ENCODE data around the gene DOK3. TPM values are rescaled to one million over a fixed set of nuclear protein-coding genes. Genes with fewer than 3 reads are reported as not detected.

The DOK3 gene
- polyA plus RNA-seq, 1 donor from 2014 or later, result 5.5 TPM

- no peaks in the 10 kb centered on the region for H3K9me2 ChIP-seq (ENCODE audit: insufficient read depth, low read length)
- H3K9me3 ChIP-seq (ENCODE audit: low read length), result no peaks in the 10 kb centered on the region
- no peaks in the 10 kb centered on the region for H3F3A ChIP-seq (ENCODE audit: insufficient read depth, low read length, poor library complexity, severe bottlenecking)
- peak within 1 kb of the TSS; percentile 88 for H3K9ac ChIP-seq (ENCODE audit: low read length)
- peaks cover 17% of the 10 kb centered on the region for H3K79me2 ChIP-seq (replicated peaks; ENCODE audit: insufficient read depth, low read length)
- peaks cover 6% of the 10 kb centered on the region for H3K27me3 ChIP-seq (ENCODE audit: insufficient read depth, low read depth, low read length)
- H3K27ac ChIP-seq (ENCODE audit: low read length), result peak within 1 kb of the TSS; percentile 73
- peak within 1 kb of the TSS; percentile 90 for H3K4me3 ChIP-seq (ENCODE audit: low read length)
- peak within 1 kb of the TSS; percentile 33 for H2AFZ ChIP-seq (ENCODE audit: low read depth, low read length)
- H3K4me2 ChIP-seq (ENCODE audit: low read length), result peak within 1 kb of the TSS; percentile 96
- TF ChIP-seq CTCF (IDR thresholded peaks at IDR 0.05; ENCODE audit: poor library complexity, severe bottlenecking) (peak; percentile 38), EZH2 (IDR thresholded peaks at IDR 0.05; ENCODE audit: borderline replicate concordance, insufficient read depth, low read length, poor library complexity, severe bottlenecking) (no peak), POLR2AphosphoS5 (IDR thresholded peaks at IDR 0.05) (peak; percentile 94), EP300 (conservative IDR thresholded peaks at IDR 0.05; ENCODE audit: poor library complexity, severe bottlenecking) (peak; percentile 15), SMC3 (conservative IDR thresholded peaks at IDR 0.05; ENCODE audit: poor library complexity) (peak; percentile 29), TAF1 (IDR thresholded peaks at IDR 0.05; ENCODE audit: low read depth) (peak; percentile 76), RAD21 (conservative IDR thresholded peaks at IDR 0.05) (no peak), REST (IDR thresholded peaks at IDR 0.05; ENCODE audit: borderline replicate concordance) (peak; percentile 77)
- no peaks in the 10 kb centered on the region for H3K36me3 ChIP-seq (ENCODE audit: insufficient read depth, low read length)
- no peaks in the 10 kb centered on the region for H4K20me1 ChIP-seq (ENCODE audit: insufficient read depth)
Observed at GRCh38 chr5:177497292-177498012, 12.2 kb downstream of the DOK3 start, which contains the start of gene PDLIM7. PDLIM7 (minus strand) TSS chr5:177497604; CDS start chr5:177496512, 1,092 bp downstream.

GRCh38 chr5:177496727-177497291, 12.8 kb downstream of the DOK3 start:
- H3K27ac ChIP-seq (ENCODE audit: low read length), result peak overlapping the region; percentile 73
- TF ChIP-seq TAF1 (IDR thresholded peaks at IDR 0.05; ENCODE audit: low read depth) (no peak), POLR2AphosphoS5 (IDR thresholded peaks at IDR 0.05) (no peak), EP300 (conservative IDR thresholded peaks at IDR 0.05; ENCODE audit: poor library complexity, severe bottlenecking) (no peak), REST (IDR thresholded peaks at IDR 0.05; ENCODE audit: borderline replicate concordance) (no peak), EZH2 (IDR thresholded peaks at IDR 0.05; ENCODE audit: borderline replicate concordance, insufficient read depth, low read length, poor library complexity, severe bottlenecking) (no peak), SMC3 (conservative IDR thresholded peaks at IDR 0.05; ENCODE audit: poor library complexity) (no peak), RAD21 (conservative IDR thresholded peaks at IDR 0.05) (no peak)
- peaks cover 17% of the 10 kb centered on the region for H3K79me2 ChIP-seq (replicated peaks; ENCODE audit: insufficient read depth, low read length)
- H3K9ac ChIP-seq (ENCODE audit: low read length), result peak overlapping the region; percentile 88
- H3K27me3 ChIP-seq (ENCODE audit: insufficient read depth, low read depth, low read length), result peaks cover 6% of the 10 kb centered on the region
- peak overlapping the region; percentile 90 for H3K4me3 ChIP-seq (ENCODE audit: low read length)
- H4K20me1 ChIP-seq (ENCODE audit: insufficient read depth), result no peaks in the 10 kb centered on the region
- peak overlapping the region; percentile 33 for H2AFZ ChIP-seq (ENCODE audit: low read depth, low read length)
- no peaks in the 10 kb centered on the region for H3F3A ChIP-seq (ENCODE audit: insufficient read depth, low read length, poor library complexity, severe bottlenecking)
- H3K4me2 ChIP-seq (ENCODE audit: low read length), result peak overlapping the region; percentile 96
- no peaks in the 10 kb centered on the region for H3K36me3 ChIP-seq (ENCODE audit: insufficient read depth, low read length)
- H3K9me3 ChIP-seq (ENCODE audit: low read length), result no peaks in the 10 kb centered on the region
- H3K9me2 ChIP-seq (ENCODE audit: insufficient read depth, low read length), result no peaks in the 10 kb centered on the region

Measured in neural cell (in vitro differentiated cells).